Neural progenitor cell (in vitro differentiated cells): ENCODE results near the gene RNF175.

Experiments
- EZH2 ChIP-seq: fragments of 200-600 bp; sonication (generic); IDR thresholded peaks from 2 replicates; pipeline ENCODE4 v1.6.1; 2017; ENCODE audit warnings: antibody characterized with exemption, mild to moderate bottlenecking, moderate library complexity
- EZH2phosphoT487 ChIP-seq: fragments of 200-600 bp; sonication (generic); IDR thresholded peaks from 2 replicates; pipeline ENCODE4 v1.6.1; 2017; ENCODE audit warnings: antibody characterized with exemption
- TF ChIP-seq, protein P1 (sequence below): fragments of 200-600 bp; sonication (generic); IDR thresholded peaks from 2 replicates; pipeline ENCODE4 v1.5.1; 2017; ENCODE audit warnings: antibody characterized with exemption, mild to moderate bottlenecking

- TF ChIP-seq, protein P1, sequence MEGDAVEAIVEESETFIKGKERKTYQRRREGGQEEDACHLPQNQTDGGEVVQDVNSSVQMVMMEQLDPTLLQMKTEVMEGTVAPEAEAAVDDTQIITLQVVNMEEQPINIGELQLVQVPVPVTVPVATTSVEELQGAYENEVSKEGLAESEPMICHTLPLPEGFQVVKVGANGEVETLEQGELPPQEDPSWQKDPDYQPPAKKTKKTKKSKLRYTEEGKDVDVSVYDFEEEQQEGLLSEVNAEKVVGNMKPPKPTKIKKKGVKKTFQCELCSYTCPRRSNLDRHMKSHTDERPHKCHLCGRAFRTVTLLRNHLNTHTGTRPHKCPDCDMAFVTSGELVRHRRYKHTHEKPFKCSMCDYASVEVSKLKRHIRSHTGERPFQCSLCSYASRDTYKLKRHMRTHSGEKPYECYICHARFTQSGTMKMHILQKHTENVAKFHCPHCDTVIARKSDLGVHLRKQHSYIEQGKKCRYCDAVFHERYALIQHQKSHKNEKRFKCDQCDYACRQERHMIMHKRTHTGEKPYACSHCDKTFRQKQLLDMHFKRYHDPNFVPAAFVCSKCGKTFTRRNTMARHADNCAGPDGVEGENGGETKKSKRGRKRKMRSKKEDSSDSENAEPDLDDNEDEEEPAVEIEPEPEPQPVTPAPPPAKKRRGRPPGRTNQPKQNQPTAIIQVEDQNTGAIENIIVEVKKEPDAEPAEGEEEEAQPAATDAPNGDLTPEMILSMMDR = no peak
- no peak for TF ChIP-seq EZH2
- TF ChIP-seq EZH2phosphoT487 = no peak
These were observed 6.9 kb upstream of the RNF175 start for GRCh38 chr4:153766758-153767157.
